Parathyroid adenoma (tissue), 2 donors: ENCODE measurements around the gene RFPL3.

Experiments
- H2AFZ ChIP-seq: fragments of 300-600 bp; sonication (generic); one replicate; pipeline ENCODE4 v1.7.0; 2017; ENCODE audit warnings: antibody characterized with exemption, mild to moderate bottlenecking
- H3K27ac ChIP-seq: fragments of 300-600 bp; sonication (generic); one replicate; pipeline ENCODE4 v1.7.0; 2017
- H3K27me3 ChIP-seq: fragments of 300-600 bp; sonication (generic); one replicate; pipeline ENCODE4 v1.7.0; 2017; ENCODE audit warnings: low read length; ENCODE audit not compliant: control insufficient read depth, insufficient read depth
- H3K36me3 ChIP-seq: fragments of 300-600 bp; sonication (generic); one replicate; pipeline ENCODE4 v1.7.0; 2017; ENCODE audit warnings: low read length; ENCODE audit not compliant: control insufficient read depth, insufficient read depth
- H3K4me1 ChIP-seq: fragments of 300-600 bp; sonication (generic); one replicate; pipeline ENCODE4 v1.7.0; 2017; ENCODE audit warnings: control low read depth
- H3K4me2 ChIP-seq: fragments of 300-600 bp; sonication (generic); one replicate; pipeline ENCODE4 v1.7.0; 2017; ENCODE audit warnings: low read length
- H3K4me3 ChIP-seq: fragments of 300-600 bp; sonication (generic); one replicate; pipeline ENCODE4 v1.7.0; 2017; ENCODE audit warnings: low read depth, low read length
- H3K79me2 ChIP-seq: fragments of 300-600 bp; sonication (generic); one replicate; pipeline ENCODE4 v1.7.0; 2017; ENCODE audit warnings: control low read depth
- H3K9ac ChIP-seq: fragments of 300-600 bp; sonication (generic); one replicate; pipeline ENCODE4 v1.7.0; 2017; ENCODE audit warnings: mild to moderate bottlenecking
- H3K9me3 ChIP-seq: fragments of 300-600 bp; sonication (generic); one replicate; pipeline ENCODE4 v1.7.0; 2017; ENCODE audit warnings: low read length; ENCODE audit not compliant: control insufficient read depth
- CTCF ChIP-seq: fragments of 300-600 bp; sonication (generic); IDR thresholded peaks from one replicate; pipeline ENCODE4 v1.7.0; 2017; ENCODE audit warnings: antibody characterized with exemption, mild to moderate bottlenecking
- donor health status: primary hyperparathyroidism.

Gene RFPL3

GRCh38 chr22:32328306-32329201 lies 29.1 kb upstream of the RFPL3 start:
- no peak for TF ChIP-seq CTCF
- Histone ChIP-seq H2AFZ (no peak overlapping the region), H3K9ac (no peak overlapping the region), H3K27ac (no peak overlapping the region), H3K4me1 (no peaks in the 10 kb centered on the region), H3K4me3 (no peak overlapping the region), H3K79me2 (no peaks in the 10 kb centered on the region), H3K27me3 (no peaks in the 10 kb centered on the region), H3K9me3 (no peaks in the 10 kb centered on the region), H3K4me2 (no peak overlapping the region), H3K36me3 (no peaks in the 10 kb centered on the region)

- no peak overlapping the region for H3K27ac ChIP-seq
- no peak overlapping the region for H3K4me3 ChIP-seq
- H3K36me3 ChIP-seq = no peaks in the 10 kb centered on the region
- H2AFZ ChIP-seq = no peak overlapping the region
- H3K9ac ChIP-seq = no peak overlapping the region
- no peak for TF ChIP-seq CTCF
- H3K27me3 ChIP-seq = no peaks in the 10 kb centered on the region
- no peaks in the 10 kb centered on the region for H3K79me2 ChIP-seq
- no peaks in the 10 kb centered on the region for H3K9me3 ChIP-seq
- no peak overlapping the region for H3K4me2 ChIP-seq
- H3K4me1 ChIP-seq = no peaks in the 10 kb centered on the region
These were observed 28.4 kb upstream of the RFPL3 start for GRCh38 chr22:32329202-32329645.

- Histone ChIP-seq H3K79me2 (no peaks in the 10 kb centered on the region), H3K9me3 (no peaks in the 10 kb centered on the region), H3K27me3 (no peaks in the 10 kb centered on the region), H3K27ac (peak overlapping the region; percentile 30), H3K4me1 (no peaks in the 10 kb centered on the region), H3K36me3 (no peaks in the 10 kb centered on the region), H3K9ac (no peak overlapping the region), H2AFZ (no peak overlapping the region), H3K4me2 (no peak overlapping the region), H3K4me3 (no peak overlapping the region)
- TF ChIP-seq CTCF = no peak
These were observed 26.3 kb upstream of the RFPL3 start for GRCh38 chr22:32331236-32331917.

GRCh38 chr22:32331918-32332725 lies 25.5 kb upstream of the RFPL3 start:
- H3K27me3 ChIP-seq = no peaks in the 10 kb centered on the region
- no peak overlapping the region for H3K4me2 ChIP-seq
- H3K79me2 ChIP-seq = no peaks in the 10 kb centered on the region
- H3K36me3 ChIP-seq = no peaks in the 10 kb centered on the region
- no peak overlapping the region for H3K9ac ChIP-seq
- H2AFZ ChIP-seq = no peak overlapping the region
- H3K27ac ChIP-seq = no peak overlapping the region
- H3K9me3 ChIP-seq = no peaks in the 10 kb centered on the region
- H3K4me3 ChIP-seq = no peak overlapping the region
- no peaks in the 10 kb centered on the region for H3K4me1 ChIP-seq
- no peak for TF ChIP-seq CTCF
